ENCODE results near the gene AKAP7. TPM values are rescaled to one million over a fixed set of nuclear protein-coding genes. Genes with fewer than 3 reads are reported as not detected.

AKAP7 gene
- polyA plus RNA-seq, 3 donors: 2.4 to 4.9 (median 3.4) TPM

DNA sequence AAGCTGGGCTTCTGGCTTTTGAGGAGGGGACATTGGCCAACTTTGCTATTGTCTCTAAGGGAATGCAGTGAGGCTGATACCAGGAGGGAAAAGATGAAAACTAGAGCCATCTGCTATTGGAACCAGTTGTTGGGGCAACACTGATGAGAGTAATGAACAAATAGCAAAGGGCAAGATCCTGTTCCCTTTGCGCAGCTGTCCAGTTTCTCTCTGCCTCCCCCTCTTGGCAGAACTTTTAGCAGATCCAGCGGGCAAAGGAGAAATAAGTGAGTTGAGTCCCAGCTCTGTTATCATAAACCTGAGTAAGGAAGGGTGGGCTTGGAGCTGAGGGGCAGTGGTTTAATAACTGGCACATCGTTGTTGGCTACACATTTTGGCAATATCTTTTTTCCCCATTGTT, 126.8 kb downstream of the AKAP7 start:
- intact Hi-C loops (cut with micrococcal nuclease): no loop called here

GRCh38 chr6:131265939-131266338, 130.7 kb downstream of the AKAP7 start:
- H3K9ac ChIP-seq (ENCODE audit: insufficient read depth, low read length, poor library complexity, severe bottlenecking): no peak overlapping the region
- no peaks in the 10 kb centered on the region for H3K4me1 ChIP-seq (ENCODE audit: control insufficient read depth in 1 of 2, insufficient read depth in 2 of 2, low read length in 2 of 2)
- Mint-ChIP-seq H3K27me3 (ENCODE audit: low read depth in 3 of 3) (peaks cover 0 to 1% (median 0%) of the 10 kb centered on the region in 3 donors), H3K27ac (no peak overlapping the region), H3K4me3 (no peak overlapping the region), H3K4me1 (no peaks in the 10 kb centered on the region), H3K9me3 (peaks cover 0 to 8% (median 2%) of the 10 kb centered on the region in 7 donors), H3K36me3 (peaks cover 5 to 17% of the 10 kb centered on the region in 2 donors)
- H2AFZ ChIP-seq (ENCODE audit: insufficient read depth, low read depth, low read length, poor library complexity, severe bottlenecking): no peak overlapping the region
- no peak overlapping the region for H3K27ac ChIP-seq (ENCODE audit: low read depth in 1 of 2, low read length in 2 of 2)
- H3K4me3 ChIP-seq (replicated peaks in 1 of 3; ENCODE audit: low read depth in 2 of 3, low read length in 3 of 3): no peak overlapping the region
- peaks cover 0 to 6% of the 10 kb centered on the region in 2 donors for H3K9me3 ChIP-seq (replicated peaks in 1 of 2; ENCODE audit: control insufficient read depth in 1 of 2, insufficient read depth in 1 of 2, low read length in 2 of 2)
- intact Hi-C loops (cut with micrococcal nuclease): no loop called here
- TF ChIP-seq CTCF (IDR thresholded peaks at IDR 0.05): no peak
- no peak overlapping the region for H3K4me2 ChIP-seq (replicated peaks; ENCODE audit: extremely low read depth, low read length, poor library complexity, severe bottlenecking)
- DNase-seq: no peak
- no CpG with 5 or more reads among the region's 4 CpGs for WGBS (ENCODE audit: insufficient coverage)
- no peaks in the 10 kb centered on the region for H3K36me3 ChIP-seq (replicated peaks in 1 of 2; ENCODE audit: control insufficient read depth in 1 of 2, insufficient read depth in 2 of 2, low read length in 2 of 2)
- H3K27me3 ChIP-seq (ENCODE audit: control insufficient read depth in 2 of 2, insufficient read depth in 2 of 2, low read length in 2 of 2): no peaks in the 10 kb centered on the region
- no peaks in the 10 kb centered on the region for H3K79me2 ChIP-seq (ENCODE audit: insufficient read depth, low read length)
- H4K20me1 ChIP-seq (ENCODE audit: insufficient read depth, low read length): no peaks in the 10 kb centered on the region

More for the DNA sequence above, 126.8 kb downstream of the AKAP7 start:
- Histone ChIP-seq H3K4me3 (replicated peaks in 1 of 3; ENCODE audit: low read depth in 2 of 3, low read length in 3 of 3) (no peak overlapping the region), H3K36me3 (replicated peaks in 1 of 2; ENCODE audit: control insufficient read depth in 1 of 2, insufficient read depth in 2 of 2, low read length in 2 of 2) (no peaks in the 10 kb centered on the region), H2AFZ (ENCODE audit: insufficient read depth, low read depth, low read length, poor library complexity, severe bottlenecking) (no peak overlapping the region), H3K4me2 (replicated peaks; ENCODE audit: extremely low read depth, low read length, poor library complexity, severe bottlenecking) (no peak overlapping the region), H3K79me2 (ENCODE audit: insufficient read depth, low read length) (no peaks in the 10 kb centered on the region), H3K9ac (ENCODE audit: insufficient read depth, low read length, poor library complexity, severe bottlenecking) (no peak overlapping the region), H3K27me3 (ENCODE audit: control insufficient read depth in 2 of 2, insufficient read depth in 2 of 2, low read length in 2 of 2) (no peaks in the 10 kb centered on the region), H3K9me3 (replicated peaks in 1 of 2; ENCODE audit: control insufficient read depth in 1 of 2, insufficient read depth in 1 of 2, low read length in 2 of 2) (no peaks in the 10 kb centered on the region), H4K20me1 (ENCODE audit: insufficient read depth, low read length) (no peaks in the 10 kb centered on the region), H3K4me1 (ENCODE audit: control insufficient read depth in 1 of 2, insufficient read depth in 2 of 2, low read length in 2 of 2) (no peaks in the 10 kb centered on the region), H3K27ac (ENCODE audit: low read depth in 1 of 2, low read length in 2 of 2) (no peak overlapping the region)
- TF ChIP-seq CTCF (IDR thresholded peaks at IDR 0.05): no peak
- Mint-ChIP-seq H3K36me3 (peaks cover 2% of the 10 kb centered on the region in 2 donors), H3K27me3 (ENCODE audit: low read depth in 3 of 3) (peaks cover 0 to 1% (median 0%) of the 10 kb centered on the region in 3 donors), H3K4me3 (no peak overlapping the region), H3K27ac (no peak overlapping the region), H3K4me1 (no peaks in the 10 kb centered on the region), H3K9me3 (peaks cover 0 to 8% (median 6%) of the 10 kb centered on the region in 7 donors)
- no peak for DNase-seq
- 100% methylated on average over 1 of the region's 3 CpGs for WGBS (ENCODE audit: insufficient coverage)

Measured in CD14-positive monocyte (primary cell).